Cardiac muscle cell (in vitro differentiated cells and primary cell): Measurements from ENCODE around the gene ROGDI. TPM values are rescaled to one million over a fixed set of nuclear protein-coding genes. Genes with fewer than 3 reads are reported as not detected.

Source experiments
- DNase-seq, 2 donors: peaks; one replicate each; pipeline versions ENCODE4 v3.0.0 to v3.0.0-alpha.2; 2010 to 2017; ENCODE audit warnings: low read depth in 1 of 2, low spot score in 1 of 2
- H3K27ac ChIP-seq: fragments of 200-600 bp; sonication (generic); 2 replicates; pipeline ENCODE4 v1.5.1; 2016
- H3K27me3 ChIP-seq: fragments of 200-600 bp; sonication (generic); 2 replicates; pipeline ENCODE4 v1.6.0; 2016; ENCODE audit warnings: control low read depth
- H3K36me3 ChIP-seq: fragments of 200-600 bp; sonication (generic); 2 replicates; pipeline ENCODE4 v1.5.1; 2016; ENCODE audit warnings: control low read depth
- H3K4me1 ChIP-seq: fragments of 200-600 bp; sonication (generic); 2 replicates; pipeline ENCODE4 v1.8.1; 2017; ENCODE audit warnings: low read depth, mild to moderate bottlenecking, mixed run types
- H3K4me3 ChIP-seq: fragments of 200-600 bp; sonication (generic); 2 replicates; pipeline ENCODE4 v1.5.1; 2016; ENCODE audit warnings: mild to moderate bottlenecking
- H3K9me3 ChIP-seq: fragments of 200-600 bp; sonication (generic); 2 replicates; pipeline ENCODE4 v1.5.1; 2017; ENCODE audit warnings: low read depth, mild to moderate bottlenecking, control low read depth
- polyA plus RNA-seq: library from polyadenylated mRNA; unstranded; fragments of >200 nt; fragmentation: Nextera tagmentation; extraction: Ambion mirVana; gene quantifications from 2 replicates; pipeline ENCODE4 v1.2.1, GENCODE V29; 2016
- total RNA-seq: library from RNA; depleted of rRNA; stranded (reverse); fragments of >200 nt; gene quantifications from 2 replicates; pipeline ENCODE4 v1.2.3, GENCODE V29; 2016
- TF ChIP-seq, protein P1 (sequence below): IDR thresholded peaks from 2 replicates; pipeline ENCODE4 v1.5.1; 2012; ENCODE audit warnings: low read depth, mild to moderate bottlenecking, low read length

The ROGDI gene
- total and polyA plus RNA-seq, 2 experiments from 2014 or later = 146 to 220 TPM

DNA sequence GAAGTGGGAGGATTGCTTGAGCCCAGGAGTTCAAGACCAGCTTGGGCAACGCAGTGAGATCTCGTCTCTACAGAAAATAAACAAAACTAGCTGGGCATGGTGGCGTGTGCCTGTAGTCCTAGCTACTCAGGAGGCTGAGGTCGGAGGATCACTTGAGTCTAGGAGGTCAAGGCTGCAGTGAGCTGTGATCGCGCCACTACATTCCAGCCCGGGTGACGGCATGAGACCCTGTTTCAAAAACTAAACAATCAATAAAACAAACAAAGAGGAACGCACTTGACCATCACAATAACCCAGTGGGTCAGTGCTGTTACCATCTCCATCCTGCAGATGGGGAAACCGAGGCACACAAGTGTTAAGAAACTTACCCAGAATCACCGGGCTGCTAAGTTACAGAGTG lies 49.2 kb downstream of the ROGDI start:
- Histone ChIP-seq H3K4me3 (no peak overlapping the region), H3K9me3 (no peaks in the 10 kb centered on the region), H3K36me3 (peaks cover 24% of the 10 kb centered on the region), H3K27ac (no peak overlapping the region), H3K27me3 (no peaks in the 10 kb centered on the region), H3K4me1 (no peaks in the 10 kb centered on the region)
- TF ChIP-seq, protein P1, sequence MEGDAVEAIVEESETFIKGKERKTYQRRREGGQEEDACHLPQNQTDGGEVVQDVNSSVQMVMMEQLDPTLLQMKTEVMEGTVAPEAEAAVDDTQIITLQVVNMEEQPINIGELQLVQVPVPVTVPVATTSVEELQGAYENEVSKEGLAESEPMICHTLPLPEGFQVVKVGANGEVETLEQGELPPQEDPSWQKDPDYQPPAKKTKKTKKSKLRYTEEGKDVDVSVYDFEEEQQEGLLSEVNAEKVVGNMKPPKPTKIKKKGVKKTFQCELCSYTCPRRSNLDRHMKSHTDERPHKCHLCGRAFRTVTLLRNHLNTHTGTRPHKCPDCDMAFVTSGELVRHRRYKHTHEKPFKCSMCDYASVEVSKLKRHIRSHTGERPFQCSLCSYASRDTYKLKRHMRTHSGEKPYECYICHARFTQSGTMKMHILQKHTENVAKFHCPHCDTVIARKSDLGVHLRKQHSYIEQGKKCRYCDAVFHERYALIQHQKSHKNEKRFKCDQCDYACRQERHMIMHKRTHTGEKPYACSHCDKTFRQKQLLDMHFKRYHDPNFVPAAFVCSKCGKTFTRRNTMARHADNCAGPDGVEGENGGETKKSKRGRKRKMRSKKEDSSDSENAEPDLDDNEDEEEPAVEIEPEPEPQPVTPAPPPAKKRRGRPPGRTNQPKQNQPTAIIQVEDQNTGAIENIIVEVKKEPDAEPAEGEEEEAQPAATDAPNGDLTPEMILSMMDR = no peak
- no peak for DNase-seq

DNA sequence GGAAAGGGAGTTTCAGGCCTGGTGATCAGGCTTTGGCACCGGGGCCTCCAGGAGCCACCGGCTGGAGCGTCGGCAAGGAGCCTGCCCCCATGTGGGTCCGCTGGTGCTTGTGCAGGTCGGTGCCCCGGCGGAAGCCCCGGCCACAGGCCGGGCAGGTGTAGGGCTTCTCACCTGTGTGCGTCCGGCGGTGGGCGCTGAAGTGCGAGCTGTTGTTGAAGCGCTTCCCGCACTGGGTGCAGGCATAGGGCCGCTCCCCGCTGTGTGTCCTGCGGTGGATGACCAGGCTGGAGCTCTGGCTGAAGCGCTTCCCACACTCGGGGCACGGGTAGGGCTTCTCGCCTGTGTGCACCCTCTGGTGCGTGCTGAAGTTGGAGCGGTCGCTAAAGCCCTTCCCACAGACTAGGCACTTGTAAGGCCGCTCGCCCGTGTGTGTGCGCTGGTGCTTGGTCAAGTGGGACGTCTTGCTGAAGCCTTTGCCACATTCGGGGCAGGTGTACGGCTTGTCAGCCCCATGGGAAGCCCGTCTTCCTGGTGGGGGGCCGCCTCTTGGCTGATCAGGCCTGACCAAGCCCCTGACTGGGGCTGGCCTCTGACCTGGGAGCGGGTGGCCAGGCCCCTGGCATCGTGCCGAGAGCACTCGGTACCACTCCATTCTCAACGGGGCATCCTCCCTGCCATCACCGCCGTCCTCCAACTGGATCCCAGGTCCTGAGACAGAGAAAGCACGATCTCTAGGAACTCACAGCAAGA lies 49.9 kb downstream of the ROGDI start:
- no peak overlapping the region for H3K27ac ChIP-seq
- no peaks in the 10 kb centered on the region for H3K4me1 ChIP-seq
- no peaks in the 10 kb centered on the region for H3K27me3 ChIP-seq
- no peaks in the 10 kb centered on the region for H3K9me3 ChIP-seq
- TF ChIP-seq, protein P1 = no peak
- no peak for DNase-seq
- no peak overlapping the region for H3K4me3 ChIP-seq
- peaks cover 21% of the 10 kb centered on the region for H3K36me3 ChIP-seq

DNA sequence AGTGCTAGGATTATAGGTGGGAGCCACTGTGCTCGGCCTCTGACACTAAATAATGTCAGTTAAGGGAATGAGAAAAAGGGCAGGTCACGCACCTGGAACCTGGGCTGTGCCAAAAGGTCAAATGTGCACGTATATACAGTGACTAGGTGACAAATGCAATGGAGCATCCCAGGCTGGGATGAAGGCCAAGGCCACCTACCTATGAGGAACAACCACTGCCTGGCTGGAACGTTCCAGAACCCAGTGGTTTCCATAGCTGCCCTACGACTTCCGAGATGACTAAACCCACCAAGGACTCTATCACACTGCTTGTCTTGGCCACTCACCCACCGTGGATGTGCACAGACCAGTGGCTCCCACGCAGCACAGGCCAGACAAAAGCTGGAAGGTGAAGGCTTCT lies 51.5 kb downstream of the ROGDI start:
- H3K4me3 ChIP-seq = no peak overlapping the region
- H3K36me3 ChIP-seq = peaks cover 20% of the 10 kb centered on the region
- TF ChIP-seq, protein P1 = no peak
- H3K4me1 ChIP-seq = no peaks in the 10 kb centered on the region
- no peaks in the 10 kb centered on the region for H3K9me3 ChIP-seq
- no peak for DNase-seq
- H3K27me3 ChIP-seq = no peaks in the 10 kb centered on the region
- H3K27ac ChIP-seq = no peak overlapping the region

DNA sequence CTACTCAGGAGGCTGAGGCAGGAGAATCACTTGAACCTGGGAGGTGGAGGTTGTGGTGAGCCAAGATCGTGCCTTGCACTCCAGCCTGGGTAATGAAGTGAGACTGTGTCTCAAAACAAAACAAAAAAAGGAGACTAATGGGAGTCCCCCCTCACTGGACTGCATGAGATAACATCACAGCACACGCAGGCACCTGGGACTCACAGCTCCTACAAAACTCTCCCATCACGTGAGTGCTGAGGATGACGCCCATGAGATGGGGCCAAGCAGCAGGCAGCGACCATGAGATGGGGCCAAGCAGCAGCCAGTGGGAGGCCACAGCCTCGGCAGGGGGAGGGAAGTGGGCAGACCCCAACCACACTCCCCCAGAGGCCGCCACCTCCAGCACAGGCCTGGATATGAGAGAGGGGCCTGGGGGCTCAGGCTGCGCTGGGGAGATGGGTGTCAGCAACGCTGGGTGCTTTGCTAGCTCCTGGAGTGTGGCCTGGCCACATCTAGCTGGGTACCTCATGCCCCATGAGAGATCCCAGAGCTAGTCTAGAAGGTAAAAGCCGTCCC lies 52.7 kb downstream of the ROGDI start:
- no peaks in the 10 kb centered on the region for H3K4me1 ChIP-seq
- peaks cover 15% of the 10 kb centered on the region for H3K36me3 ChIP-seq
- TF ChIP-seq, protein P1 = no peak
- no peaks in the 10 kb centered on the region for H3K9me3 ChIP-seq
- DNase-seq = no peak
- no peak overlapping the region for H3K27ac ChIP-seq
- no peaks in the 10 kb centered on the region for H3K27me3 ChIP-seq
- H3K4me3 ChIP-seq = no peak overlapping the region

DNA sequence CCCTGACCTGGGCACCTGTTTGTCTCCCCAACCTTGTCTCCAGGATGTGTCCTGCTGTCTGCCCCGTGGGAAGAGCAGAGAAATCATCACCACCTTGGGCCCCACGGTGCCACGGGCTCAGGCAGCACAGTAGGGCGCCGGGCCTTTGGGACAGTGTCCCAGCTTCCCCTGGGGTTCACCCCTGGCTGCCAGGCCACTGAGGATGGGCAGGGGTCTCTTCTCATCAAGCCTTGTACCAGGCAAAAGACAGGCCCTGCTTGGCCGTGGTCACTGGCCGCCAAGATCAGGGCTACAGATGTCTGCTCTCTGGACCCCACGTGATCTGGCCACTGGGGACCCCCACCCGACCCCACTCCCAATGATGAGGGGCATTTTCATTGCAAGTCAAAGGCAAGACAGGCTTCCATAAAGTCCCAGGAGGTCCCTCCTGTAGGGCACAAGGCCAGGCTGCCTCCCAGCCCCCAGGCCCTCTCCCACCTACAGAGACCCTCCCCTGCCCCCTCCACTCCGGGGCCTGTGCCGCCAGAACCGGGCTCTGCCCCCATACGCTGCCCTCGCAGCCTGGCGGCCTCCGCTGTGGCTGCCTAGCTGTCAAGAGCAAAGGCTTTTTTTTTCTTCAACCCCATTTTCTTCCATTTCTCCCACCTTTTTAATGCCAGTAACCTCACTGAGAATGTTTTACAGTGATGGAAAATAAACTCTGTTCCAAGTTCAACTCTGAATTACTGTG lies 53.6 kb downstream of the ROGDI start:
- H3K36me3 ChIP-seq = peaks cover 15% of the 10 kb centered on the region
- H3K4me1 ChIP-seq = no peaks in the 10 kb centered on the region
- DNase-seq = no peak
- TF ChIP-seq, protein P1 = no peak
- H3K27ac ChIP-seq = no peak overlapping the region
- no peaks in the 10 kb centered on the region for H3K27me3 ChIP-seq
- H3K9me3 ChIP-seq = no peaks in the 10 kb centered on the region
- H3K4me3 ChIP-seq = no peak overlapping the region
